ENCODE measurements around the gene FIBCD1. TPM values are rescaled to one million over a fixed set of nuclear protein-coding genes. Genes with fewer than 3 reads are reported as not detected.
A peak's percentile ranks its signal among the peaks of the same experiment; 100 is the strongest.

FIBCD1 gene
- total and polyA plus RNA-seq, 8 donors: 0.64 to 11.4 (median 1.6) TPM

GRCh38 chr9:130872093-130872492 is 67.0 kb downstream of the FIBCD1 start:
- no peak for TF ChIP-seq CTCF (IDR thresholded peaks at IDR 0.05)
- no peaks in the 10 kb centered on the region for H3K4me1 ChIP-seq
- no peaks in the 10 kb centered on the region for H3K9me3 ChIP-seq
- peaks cover 7 to 60% of the 10 kb centered on the region in 2 donors for H3K36me3 ChIP-seq
- no peaks in the 10 kb centered on the region for H3K27me3 ChIP-seq
- DNase-seq: no peak
- ATAC-seq: no peak
- intact Hi-C loops (cut with DNase I): loop anchor here in 1 of 2 donors (10.0 kb wide), 1 partner anchor 173 kb away; no protein-coding TSS in a partner anchor
- H3K4me3 ChIP-seq: no peak overlapping the region
- no peak overlapping the region for H3K27ac ChIP-seq

GRCh38 chr9:130871395-130872062 is 67.5 kb downstream of the FIBCD1 start:
- H3K36me3 ChIP-seq: peaks cover 7 to 55% of the 10 kb centered on the region in 2 donors

GRCh38 chr9:130870491-130871381 is 68.3 kb downstream of the FIBCD1 start:
- no peaks in the 10 kb centered on the region for H3K9me3 ChIP-seq
- DNase-seq: no peak
- ATAC-seq: no peak
- H3K4me3 ChIP-seq: no peak overlapping the region
- no peaks in the 10 kb centered on the region for H3K27me3 ChIP-seq
- no peaks in the 10 kb centered on the region for H3K4me1 ChIP-seq
- TF ChIP-seq CTCF (IDR thresholded peaks at IDR 0.05): no peak
- peaks cover 7 to 47% of the 10 kb centered on the region in 2 donors for H3K36me3 ChIP-seq
- intact Hi-C loops (cut with DNase I): loop anchor here in 1 of 2 donors (10.0 kb wide), 1 partner anchor 174 kb away; no protein-coding TSS in a partner anchor
- H3K27ac ChIP-seq: no peak overlapping the region

More at GRCh38 chr9:130871395-130872062, 67.5 kb downstream of the FIBCD1 start:
- H3K4me3 ChIP-seq: no peak overlapping the region
- intact Hi-C loops (cut with DNase I): loop anchor here in 1 of 2 donors (10.0 kb wide), 1 partner anchor 173 kb away; no protein-coding TSS in a partner anchor
- no peak for TF ChIP-seq CTCF (IDR thresholded peaks at IDR 0.05)
- H3K27me3 ChIP-seq: no peaks in the 10 kb centered on the region
- H3K4me1 ChIP-seq: no peaks in the 10 kb centered on the region
- no peak overlapping the region for H3K27ac ChIP-seq
- H3K9me3 ChIP-seq: no peaks in the 10 kb centered on the region
- DNase-seq (no peak), ATAC-seq (no peak)

- no peaks in the 10 kb centered on the region for H3K4me1 ChIP-seq
- DNase-seq (peak in 1 of 4 donors; percentile 48), ATAC-seq (no peak)
- peaks cover 7 to 42% of the 10 kb centered on the region in 2 donors for H3K36me3 ChIP-seq
- no peak overlapping the region for H3K27ac ChIP-seq
- no peak overlapping the region for H3K4me3 ChIP-seq
- H3K27me3 ChIP-seq: no peaks in the 10 kb centered on the region
- TF ChIP-seq CTCF (IDR thresholded peaks at IDR 0.05): no peak
- intact Hi-C loops (cut with DNase I): loop anchor here in 1 of 2 donors (5.0 to 10.0 kb wide), 3 partner anchors 76 to 167 kb away; no protein-coding TSS in a partner anchor
- H3K9me3 ChIP-seq: no peaks in the 10 kb centered on the region
Measured at GRCh38 chr9:130869250-130869649, 69.8 kb downstream of the FIBCD1 start.

- no peak for TF ChIP-seq CTCF (IDR thresholded peaks at IDR 0.05)
- no peak for ATAC-seq
- H3K27ac ChIP-seq: no peak overlapping the region
- peaks cover 7 to 41% of the 10 kb centered on the region in 2 donors for H3K36me3 ChIP-seq
- H3K27me3 ChIP-seq: no peaks in the 10 kb centered on the region
- DNase-seq: no peak
- intact Hi-C loops (cut with DNase I): loop anchor here in 1 of 2 donors (5.0 to 10.0 kb wide), 3 partner anchors 77 to 166 kb away; no protein-coding TSS in a partner anchor
- H3K4me3 ChIP-seq: no peak overlapping the region
- H3K4me1 ChIP-seq: peaks cover 0 to 5% of the 10 kb centered on the region in 2 donors
- H3K9me3 ChIP-seq: no peaks in the 10 kb centered on the region
Measured at GRCh38 chr9:130868230-130868629, 70.8 kb downstream of the FIBCD1 start.
